ENCODE data around the gene GNA14.
"Not testable (repeated sequence)": the region's sequence is repeated elsewhere in the genome, so short reads cannot be mapped to it uniquely, and the experiment has no call there.

Gene GNA14

DNA sequence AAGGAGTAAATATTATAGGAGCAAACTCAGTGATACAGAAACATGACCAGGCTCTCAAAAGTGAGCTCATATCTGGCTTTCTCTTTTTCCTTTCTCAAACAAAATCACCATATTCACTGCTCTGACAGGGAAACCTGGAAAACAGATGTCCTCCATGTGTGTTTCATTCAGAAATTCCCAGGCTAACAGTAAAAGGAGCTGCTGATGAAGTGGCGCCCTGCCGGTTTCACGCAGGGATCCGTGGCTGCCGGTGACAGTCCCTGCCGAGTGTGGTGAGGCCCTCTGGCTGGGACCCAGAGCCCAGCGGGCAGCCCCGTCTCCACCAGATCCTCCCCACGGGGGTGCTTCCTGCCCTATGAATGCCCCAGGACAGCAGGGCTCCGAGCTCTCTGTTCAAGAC lies 208.1 kb downstream of the GNA14 start:
- DNase-seq = no peak

DNA sequence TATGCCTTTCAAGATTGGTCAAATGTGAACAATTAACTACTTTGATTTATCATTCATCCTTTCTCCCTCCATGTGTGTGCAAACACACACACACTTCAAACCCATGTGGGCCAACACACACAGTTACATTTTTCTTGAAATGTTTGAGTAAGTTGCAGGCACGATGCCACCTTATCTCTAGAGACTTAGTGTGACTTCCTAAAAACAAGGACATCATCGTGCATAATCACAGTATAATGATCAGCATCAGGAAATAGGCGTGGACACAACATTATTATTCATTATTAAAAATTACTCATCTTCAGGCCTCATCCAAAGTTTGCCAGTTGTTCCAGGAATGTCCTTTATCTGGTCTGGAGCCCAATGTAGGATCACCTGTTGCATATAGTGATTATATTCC lies 209.5 kb downstream of the GNA14 start:
- no peak for DNase-seq

DNA sequence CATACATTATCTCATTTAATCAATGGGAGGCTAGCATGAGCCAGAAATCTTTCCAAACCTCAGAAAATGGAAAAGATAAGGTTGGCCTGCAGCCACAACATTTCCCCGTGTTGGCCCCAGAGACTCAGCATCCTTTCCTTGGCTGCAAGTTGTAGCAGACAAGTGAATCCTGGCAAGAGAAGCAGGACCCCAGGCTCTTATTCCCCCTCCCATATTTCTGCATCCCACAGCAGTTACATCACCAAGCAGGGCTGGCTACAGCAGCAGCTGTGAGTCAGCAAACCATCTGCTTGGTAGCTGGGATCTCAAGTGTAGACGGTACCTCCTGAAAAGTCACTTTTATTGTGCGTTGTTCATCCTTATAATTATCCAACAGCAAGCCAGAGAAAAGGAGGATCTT lies 212.4 kb downstream of the GNA14 start:
- no peak for DNase-seq

DNA sequence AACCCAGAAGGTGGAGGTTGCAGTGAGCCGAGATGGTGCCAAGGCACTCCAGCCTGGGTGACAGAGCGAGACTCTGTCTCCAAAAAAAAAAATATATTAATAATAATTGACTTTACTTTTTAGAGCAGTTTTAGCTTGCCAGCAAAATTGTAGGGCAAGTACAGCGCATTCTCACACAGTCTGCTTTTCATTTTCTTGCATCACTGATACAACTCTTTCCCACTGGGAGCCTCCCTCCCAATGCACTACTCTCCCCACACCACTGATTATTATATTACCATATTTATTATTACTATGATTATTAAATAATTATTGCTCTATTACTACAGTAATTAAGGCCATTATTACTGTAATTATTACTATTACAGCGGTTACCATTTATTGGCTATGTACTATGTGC lies 212.8 kb downstream of the GNA14 start:
- no peak for DNase-seq

DNA sequence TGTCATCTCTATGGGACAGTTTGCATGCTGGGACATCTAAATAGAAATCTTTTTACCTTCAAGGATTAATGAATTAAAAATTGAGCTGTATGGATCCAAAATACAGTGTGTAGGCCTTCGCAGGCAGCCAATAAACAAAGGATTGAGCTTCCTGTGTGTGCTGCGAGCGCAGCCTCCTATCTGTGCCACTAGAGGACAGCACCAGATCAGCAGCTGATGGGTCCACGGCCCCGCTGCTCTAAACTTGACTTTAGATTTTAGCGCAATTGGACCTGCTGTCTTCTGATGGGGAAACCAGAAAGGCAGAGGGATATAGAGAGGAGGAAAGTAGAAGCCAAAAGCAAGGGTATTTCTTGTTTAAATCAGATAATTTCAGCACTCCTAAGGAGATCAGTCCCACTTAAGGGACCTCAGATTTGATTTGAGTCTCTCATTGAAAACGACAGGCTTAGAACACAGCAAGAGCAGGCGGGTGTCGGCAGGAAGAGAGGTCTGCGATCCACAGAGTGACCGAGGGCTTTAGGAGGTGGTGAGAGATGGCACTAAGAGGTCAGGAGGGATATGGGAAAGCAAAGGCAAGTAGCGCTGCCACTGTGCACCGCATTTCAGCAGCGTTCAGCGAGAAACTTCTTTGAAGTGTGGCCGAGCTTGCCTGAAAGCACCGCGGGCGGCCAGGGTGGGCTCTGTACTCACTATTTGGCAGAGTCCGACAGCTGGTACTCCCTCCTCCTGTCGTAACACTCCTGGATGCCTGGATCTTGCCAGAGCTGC lies 214.3 kb downstream of the GNA14 start:
- peak; percentile 47 for DNase-seq

DNA sequence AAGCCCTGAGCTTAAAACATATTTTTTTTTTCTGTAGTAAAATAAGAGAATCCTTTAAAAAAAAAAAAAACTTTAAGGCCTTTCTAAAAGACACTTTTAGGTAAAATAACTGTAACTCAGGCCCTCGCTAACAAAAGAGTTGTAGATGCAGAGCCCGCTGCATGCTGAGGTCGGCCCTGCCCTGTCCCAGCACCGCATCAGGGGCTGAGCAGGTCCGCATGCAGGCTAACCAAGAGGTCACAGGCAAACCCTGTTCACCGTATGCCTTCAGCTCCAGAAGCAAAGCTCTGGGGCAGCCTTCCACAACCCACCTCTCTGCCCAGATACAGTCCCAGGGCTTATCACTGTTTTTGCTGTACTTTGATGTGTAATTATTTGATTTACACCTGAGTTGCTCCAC lies 216.1 kb downstream of the GNA14 start:
- DNase-seq = no peak

DNA sequence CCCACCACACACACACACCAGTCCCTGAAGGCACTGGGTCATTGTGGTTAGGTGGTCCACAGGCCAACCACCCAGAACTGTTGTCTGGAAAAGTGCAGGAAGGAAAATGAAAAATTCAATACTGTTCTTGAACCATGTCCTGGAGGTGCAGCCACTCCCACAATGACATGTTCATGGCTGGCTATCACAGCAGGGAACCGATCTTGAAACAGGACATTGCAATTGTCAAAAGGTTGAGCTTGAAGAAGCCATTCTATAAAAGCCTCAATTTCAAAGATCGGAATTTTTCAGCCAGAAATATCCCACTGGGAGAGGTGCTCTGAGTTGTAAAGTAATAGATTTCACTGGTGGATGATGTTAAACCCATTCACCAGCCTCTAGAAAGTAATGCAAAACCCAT lies 218.2 kb downstream of the GNA14 start:
- DNase-seq = no peak

DNA sequence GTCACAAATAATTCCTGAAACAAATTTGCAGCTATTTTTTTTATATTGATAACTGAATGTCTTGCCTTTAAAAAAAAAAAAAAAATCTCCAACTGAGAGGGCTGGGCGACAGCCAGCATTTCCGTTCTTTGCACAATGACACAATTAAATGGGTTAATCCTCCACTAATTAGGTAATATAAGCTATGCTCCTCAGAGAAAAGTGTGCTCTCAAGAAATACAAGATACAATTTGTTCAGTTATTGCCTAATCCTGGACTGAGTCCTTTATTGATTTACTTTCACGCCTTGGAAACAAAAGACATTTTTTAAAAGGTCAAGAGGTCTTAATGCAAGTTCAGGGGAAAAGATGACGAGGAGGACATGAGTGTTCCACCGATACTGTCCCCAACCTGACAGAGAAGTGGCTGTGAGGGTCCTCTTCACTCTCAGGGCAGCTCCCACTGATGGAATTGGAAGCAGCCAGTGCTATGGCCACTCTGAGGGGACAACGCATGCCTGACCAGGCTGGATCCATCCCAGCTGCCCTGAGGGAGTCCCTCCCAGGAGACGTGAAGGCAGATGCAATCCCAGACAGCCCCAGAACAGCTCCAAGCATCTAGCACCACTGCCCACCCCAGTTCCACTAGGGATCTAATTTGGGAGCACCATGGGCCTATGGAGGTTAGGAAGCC lies 220.7 kb downstream of the GNA14 start:
- DNase-seq = no peak

DNA sequence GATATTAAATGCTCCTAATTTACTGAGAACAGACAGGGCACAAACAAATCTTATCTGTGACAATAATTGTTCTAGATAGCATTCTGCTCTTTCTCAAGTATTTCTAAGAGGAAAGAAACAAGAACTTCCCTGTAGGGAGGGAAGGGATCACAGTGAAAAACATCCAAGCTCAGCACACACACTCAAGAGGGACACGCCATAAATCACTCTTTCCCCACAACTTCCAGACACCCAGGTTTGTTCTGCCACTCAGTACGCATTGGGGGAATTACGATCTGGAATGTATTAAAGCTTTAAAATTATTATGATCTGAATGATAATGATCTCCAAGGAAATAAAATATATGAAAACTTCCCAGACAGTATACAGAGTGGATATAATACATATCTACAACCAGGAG lies 221.4 kb downstream of the GNA14 start:
- DNase-seq = no peak

DNA sequence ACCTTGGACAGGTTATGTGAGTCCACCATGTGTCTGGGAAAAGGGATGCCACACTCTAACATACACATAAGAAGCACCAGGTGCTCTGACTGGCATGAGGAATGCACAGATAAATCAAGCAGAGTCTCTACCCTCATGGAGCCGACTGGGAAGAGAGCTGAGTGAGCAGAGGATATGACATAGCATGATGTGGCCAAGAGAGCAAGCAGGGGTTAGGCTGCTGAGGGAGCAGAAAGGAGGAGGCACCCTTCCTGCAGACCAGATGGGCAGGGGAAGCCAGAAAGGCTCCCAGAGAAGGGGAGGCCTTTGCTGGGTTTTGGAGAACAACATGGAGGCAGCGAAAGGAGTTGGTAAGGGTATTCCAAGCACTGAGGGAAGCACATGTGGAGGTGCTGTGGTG lies 223.1 kb downstream of the GNA14 start:
- no peak for DNase-seq

DNA sequence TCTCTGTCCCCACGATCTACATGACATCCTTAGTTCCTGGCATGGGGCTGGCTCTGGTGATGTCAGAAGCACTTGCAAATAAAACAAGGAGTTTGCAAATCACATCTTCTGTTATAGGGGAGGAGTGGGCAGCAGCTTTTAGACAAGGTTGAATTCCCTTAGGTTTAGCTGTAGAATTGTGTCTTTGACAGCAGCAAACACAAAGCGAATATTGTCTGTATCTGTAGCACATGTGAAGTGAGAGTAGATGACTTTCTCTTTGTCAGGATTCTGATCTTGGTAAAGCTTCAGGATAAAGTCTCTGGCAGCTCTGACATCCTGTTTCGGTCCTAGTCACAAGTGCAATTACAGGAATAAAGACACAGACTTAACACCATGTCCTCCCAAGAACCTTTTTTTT lies 224.3 kb downstream of the GNA14 start:
- DNase-seq = no peak

DNA sequence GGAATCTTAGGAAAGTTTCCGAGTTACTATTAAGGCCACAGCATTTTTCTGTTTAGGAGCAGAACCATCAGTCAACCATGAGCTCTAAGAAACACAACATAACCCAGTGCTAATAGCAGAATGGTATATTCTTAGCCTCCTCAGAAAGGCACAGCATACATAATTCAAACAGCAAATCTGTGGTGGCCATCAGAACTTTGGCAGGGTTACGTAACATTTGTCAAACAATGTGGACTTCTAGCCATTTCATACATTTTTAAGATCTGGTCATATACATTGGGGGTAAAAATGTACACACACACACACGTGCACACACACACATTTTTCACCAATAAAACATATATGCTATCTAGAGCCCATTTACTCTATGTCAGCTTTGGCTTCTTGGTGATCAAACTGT lies 225.2 kb downstream of the GNA14 start:
- no peak for DNase-seq

DNA sequence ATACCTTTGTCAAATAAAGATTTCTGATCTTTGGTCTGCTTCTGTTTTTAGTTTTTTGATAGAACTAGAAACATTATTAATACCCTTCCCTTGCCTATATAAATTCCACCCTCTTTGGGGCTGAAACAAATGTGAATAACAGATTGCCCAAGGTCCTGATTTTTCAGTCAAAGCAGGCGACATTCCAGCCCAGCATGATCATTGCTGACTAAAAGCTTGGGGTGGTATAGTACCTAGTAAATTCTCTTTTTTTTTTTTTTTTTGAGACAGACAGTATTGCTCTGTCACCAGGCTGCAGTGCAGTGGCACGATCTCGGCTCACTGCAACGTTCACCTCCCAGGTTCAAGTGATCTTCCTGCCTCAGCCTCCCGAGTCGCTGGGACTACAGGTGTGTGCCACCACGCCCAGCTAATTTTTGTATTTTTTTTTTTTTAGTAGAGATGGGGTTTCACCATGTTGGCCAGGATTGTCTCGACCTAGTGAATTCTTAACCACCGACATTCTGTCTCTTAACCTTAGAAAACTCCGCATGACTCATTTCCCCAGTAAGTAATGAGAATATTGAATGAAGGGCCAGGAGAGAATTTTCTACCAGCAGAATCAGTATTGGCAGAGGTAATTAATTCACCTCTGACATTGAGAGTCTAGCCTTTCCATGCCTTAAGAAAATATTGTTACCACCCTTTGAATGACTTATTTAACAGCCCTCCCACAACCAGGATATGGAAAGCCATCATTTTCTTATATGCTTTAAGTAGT lies 226.4 kb downstream of the GNA14 start:
- no peak for DNase-seq

DNA sequence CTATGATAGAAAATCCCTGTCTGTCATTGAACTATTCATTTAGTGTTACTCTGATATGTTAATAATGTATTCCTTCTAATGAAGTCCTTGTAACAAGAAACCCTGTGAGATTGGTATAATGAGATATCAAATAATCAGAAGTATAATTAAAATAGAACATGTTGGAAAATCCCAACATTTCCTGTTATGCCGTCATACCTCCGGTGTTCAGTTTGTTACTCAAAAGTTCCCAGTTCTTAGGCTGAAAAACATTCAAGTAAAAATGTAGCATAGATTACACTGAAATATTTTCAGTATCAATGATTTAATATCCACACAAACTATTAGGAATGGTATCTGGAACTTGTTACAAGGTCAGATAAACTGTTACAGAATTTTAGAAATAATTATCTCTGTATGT lies 227.5 kb downstream of the GNA14 start:
- DNase-seq = no peak

DNA sequence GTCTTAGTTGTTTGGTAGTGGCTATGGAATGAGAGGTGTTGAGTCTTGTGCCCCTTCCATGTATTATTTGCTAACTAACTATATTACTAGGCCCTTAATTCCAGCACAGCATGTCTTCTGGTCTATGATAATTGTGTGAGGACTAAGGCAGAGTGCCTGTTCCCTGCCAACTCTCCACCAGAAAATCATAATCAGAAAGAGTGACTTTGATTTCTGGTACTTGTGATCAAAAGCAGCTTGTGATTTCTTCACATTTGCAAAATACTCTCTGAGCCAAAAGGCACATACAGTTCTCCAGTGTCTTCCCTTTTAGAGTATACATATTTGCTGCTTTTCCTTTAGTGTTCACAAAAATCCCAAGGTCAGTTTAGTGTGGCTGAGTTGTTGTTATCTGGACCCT lies 229.9 kb downstream of the GNA14 start:
- no peak for DNase-seq

DNA sequence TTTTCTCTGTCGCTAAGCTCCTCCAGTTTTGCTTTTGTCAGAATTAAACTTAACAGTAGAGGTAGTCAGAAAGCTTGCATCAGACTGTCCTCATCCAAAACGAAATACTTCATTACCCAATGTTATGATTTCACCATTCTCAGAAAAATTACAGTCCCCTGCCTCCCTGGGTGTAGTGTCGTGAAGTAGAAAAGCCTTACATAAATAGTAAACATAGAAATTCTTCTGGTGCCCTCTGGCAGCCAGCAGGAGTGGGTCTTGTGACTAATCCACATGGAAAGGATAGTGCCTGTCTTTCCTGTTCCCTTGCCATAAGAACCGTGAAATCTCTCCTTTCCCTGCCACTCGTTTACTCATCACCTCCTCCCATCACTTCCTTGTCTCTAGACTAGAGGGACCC lies 230.6 kb downstream of the GNA14 start:
- DNase-seq = no peak

DNA sequence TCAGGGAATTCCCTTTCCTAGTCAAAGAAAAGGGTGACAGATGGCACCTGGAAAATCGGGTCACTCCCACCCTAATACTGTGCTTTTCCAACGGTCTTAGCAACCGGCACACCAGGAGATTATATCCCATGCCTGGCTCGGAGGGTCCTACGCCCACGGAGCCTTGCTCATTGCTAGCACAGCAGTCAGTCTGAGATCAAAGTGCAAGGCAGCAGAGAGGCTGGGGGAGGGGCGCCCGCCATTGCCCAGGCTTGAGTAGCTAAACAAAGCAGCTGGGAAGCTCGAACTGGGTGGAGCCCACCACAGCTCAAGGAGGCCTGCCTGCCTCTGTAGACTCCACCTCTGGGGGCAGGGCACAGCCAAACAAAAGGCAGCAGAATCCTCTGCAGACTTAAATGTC lies 239.6 kb downstream of the GNA14 start:
- not testable (repeated sequence) for DNase-seq

DNA sequence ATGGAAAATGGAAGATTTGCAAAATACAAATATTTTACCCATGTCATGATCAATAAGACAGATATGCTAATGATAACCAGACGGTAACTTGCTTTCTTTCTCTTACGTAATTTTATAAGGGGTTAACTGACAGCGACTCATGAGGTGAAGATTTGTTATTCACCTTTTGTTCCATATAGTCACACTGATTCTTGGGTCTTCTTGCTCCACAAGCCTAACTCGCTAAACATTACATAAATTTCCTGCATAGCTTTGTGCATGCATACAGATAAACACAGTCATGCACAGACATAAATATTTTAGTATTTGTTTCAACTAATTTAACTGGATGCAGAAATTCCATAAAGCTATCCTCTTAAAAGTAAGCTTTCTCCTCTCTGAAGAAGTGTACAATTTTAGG lies 244.9 kb downstream of the GNA14 start:
- no peak for DNase-seq

DNA sequence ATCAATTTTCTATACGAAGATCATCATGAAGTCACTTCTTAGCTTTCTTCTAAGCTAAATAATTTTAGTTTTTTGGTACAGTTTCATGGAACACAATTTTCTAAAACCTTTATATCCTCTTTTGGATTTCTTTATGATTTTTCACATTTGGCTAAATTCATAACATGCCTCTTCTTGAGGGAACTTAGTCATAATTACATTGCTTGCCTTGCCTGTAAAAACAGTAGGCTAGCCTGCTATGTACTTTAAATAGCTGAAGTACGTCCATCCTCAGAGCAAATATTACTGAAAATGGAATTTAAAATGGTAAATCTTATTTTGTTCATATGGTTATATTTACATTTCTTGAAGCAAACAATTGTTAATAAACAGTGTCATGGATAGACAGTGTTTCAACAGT lies 245.8 kb downstream of the GNA14 start:
- no peak for DNase-seq

DNA sequence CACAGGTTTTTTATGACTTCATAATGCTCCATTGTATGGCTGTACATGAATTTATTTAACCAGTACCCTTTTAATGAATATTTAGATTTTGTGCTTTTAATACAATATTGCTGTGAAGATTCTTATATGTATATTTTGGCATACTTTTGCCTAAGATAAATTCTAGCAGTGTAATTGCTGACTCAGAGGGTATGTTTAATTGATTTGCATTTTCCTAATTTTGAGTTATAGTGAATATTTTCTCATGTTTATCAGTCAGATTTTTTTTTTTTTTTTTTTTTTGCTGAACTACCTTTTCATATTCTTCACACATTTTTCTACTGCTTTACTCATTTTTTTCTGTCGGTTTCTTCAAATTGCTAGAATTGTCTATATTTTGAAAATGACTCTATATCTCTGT lies 248.2 kb downstream of the GNA14 start:
- no peak for DNase-seq

DNA sequence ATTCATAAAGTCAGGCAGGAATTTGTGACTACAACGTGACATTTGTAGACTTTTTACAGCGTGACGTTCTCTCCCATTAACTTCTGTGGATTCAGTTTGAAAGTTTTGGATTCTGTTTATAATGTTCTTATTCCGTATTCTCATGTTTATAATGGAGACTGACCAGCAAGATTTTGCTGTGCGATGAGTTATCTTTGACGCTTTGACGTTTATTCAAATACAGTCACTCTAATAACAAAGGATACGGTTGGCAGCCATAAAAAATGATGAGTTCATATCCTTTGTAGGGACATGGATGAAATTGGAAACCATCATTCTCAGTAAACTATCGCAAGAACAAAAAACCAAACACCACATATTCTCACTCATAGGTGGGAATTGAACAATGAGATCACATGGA lies 249.5 kb downstream of the GNA14 start:
- not testable (repeated sequence) for DNase-seq

DNA sequence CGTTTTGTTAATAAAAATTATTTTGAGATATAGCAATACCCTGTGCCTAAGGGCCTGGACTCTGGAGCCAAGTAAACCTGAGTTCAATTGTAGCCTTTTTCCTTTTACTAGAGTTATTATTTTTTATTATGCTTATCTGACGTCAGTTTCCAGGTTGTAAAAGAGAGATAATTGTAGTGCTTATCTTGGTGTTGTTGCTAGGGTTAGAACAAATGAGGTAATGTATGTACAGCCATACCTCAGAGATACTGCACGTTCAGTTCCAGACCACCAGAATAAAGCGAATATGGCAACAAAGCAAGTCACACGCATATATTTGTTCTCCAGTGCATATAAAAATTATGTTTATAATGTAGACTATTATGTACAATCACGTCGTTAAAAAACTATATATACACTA lies 255.8 kb downstream of the GNA14 start:
- no peak for DNase-seq

DNA sequence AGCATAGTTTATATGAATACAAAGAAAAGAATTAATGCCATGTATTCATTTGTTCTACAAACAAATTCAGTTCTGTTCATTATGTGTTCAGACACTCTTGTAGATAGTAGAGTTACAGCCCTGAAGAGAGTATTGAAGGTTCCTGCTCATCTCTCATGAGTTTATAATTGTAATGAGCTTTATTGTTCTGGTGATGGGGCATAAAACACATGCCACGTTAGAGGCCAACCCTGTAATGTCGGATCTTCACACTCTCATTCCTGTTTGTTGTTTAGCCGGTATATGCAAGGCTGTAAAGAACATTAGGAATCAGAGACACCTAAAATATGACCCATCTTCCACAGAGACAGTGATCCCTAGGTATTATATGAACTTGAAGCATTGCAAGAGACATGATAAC lies 256.3 kb downstream of the GNA14 start:
- no peak for DNase-seq

DNA sequence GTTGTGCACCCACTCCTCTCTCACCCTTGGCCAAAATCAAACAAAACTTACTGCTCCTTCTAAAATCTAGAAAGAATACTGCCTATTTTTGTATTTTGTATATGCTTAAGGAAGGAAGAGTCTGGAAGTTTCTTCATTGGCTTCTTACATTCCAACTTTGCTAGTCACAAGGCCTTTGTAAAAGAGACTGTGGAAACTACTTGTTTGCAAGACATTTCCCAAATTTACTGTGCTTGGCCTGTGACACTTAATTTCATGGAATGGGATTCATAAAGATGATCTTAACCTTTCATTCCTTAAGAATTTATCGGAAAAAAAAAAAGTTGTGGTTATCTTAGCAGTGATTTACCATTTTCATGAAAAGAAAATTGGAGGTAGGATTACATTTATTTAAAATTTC lies 261.9 kb downstream of the GNA14 start:
- DNase-seq = no peak
